GM10266 (cell line): ENCODE results near the gene EXOC6B.

Experiments
- DNase-seq: peaks from one replicate; pipeline ENCODE4 v3.0.0; 2012; ENCODE audit errors: extremely low spot score
- TF ChIP-seq, protein P1 (sequence below): IDR thresholded peaks from 2 replicates; pipeline ENCODE4 v1.5.1; 2012; ENCODE audit warnings: mild to moderate bottlenecking, low read depth; ENCODE audit not compliant: control insufficient read depth, insufficient read depth; ENCODE audit errors: missing control alignments

The EXOC6B gene

DNA sequence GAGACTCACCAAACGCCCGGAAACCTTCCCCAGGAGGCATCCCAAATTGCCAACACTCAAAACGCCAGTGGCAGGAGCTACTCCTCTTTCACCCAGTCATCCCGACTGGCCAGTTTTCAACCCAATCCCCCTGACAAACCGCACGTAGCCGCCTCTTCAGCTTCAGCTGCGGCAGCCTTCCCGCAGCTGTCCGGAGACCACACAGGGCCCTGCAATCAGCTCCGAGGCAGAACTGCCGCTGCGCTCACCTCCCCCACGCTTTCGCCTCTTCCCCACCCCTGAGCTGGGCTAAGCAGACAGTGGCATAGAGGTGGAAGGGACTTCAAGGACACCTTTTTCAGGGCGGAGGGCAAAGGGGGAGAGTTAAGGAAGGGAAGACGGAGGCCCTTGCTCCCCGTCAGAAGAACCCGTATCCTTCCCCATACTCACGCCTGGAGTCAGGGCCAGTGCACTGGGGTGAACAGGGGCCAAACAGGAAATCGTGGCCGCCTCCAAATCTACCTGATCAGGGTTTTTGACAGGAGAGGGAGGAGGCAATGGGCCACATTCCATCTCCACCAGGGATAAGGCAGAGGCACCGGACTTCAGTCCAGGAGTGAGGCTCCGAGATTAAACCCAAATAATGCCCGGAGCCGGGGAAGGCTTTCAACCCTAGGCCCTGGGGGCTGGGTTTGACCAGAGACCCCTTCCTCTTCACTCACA, 695.0 kb downstream of the EXOC6B start:
- DNase-seq, result no peak
- TF ChIP-seq, protein P1, sequence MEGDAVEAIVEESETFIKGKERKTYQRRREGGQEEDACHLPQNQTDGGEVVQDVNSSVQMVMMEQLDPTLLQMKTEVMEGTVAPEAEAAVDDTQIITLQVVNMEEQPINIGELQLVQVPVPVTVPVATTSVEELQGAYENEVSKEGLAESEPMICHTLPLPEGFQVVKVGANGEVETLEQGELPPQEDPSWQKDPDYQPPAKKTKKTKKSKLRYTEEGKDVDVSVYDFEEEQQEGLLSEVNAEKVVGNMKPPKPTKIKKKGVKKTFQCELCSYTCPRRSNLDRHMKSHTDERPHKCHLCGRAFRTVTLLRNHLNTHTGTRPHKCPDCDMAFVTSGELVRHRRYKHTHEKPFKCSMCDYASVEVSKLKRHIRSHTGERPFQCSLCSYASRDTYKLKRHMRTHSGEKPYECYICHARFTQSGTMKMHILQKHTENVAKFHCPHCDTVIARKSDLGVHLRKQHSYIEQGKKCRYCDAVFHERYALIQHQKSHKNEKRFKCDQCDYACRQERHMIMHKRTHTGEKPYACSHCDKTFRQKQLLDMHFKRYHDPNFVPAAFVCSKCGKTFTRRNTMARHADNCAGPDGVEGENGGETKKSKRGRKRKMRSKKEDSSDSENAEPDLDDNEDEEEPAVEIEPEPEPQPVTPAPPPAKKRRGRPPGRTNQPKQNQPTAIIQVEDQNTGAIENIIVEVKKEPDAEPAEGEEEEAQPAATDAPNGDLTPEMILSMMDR, result no peak

- TF ChIP-seq, protein P1, result no peak
- no peak for DNase-seq
These were observed 696.0 kb downstream of the EXOC6B start for GRCh38 chr2:72129681-72130340.

DNA sequence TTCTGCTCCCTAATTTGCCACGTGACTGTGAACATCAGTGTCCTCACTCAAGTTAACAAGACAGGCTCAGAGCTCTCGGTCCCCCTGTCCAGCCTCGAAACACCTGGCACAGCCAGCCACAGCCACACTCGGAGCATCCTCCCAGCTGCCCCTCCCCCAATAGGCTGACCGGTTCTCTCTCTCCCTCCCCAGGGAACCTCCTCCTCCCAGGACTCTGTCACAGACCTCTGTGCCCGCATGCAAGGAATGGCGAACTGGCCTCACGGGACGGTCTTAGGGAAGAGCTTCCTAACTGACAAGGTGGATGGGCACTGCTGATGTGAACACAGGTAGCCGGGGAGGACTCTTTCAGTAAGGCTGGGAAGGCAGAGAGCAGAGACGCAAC, 697.0 kb downstream of the EXOC6B start:
- no peak for DNase-seq
- TF ChIP-seq, protein P1, result no peak

DNA sequence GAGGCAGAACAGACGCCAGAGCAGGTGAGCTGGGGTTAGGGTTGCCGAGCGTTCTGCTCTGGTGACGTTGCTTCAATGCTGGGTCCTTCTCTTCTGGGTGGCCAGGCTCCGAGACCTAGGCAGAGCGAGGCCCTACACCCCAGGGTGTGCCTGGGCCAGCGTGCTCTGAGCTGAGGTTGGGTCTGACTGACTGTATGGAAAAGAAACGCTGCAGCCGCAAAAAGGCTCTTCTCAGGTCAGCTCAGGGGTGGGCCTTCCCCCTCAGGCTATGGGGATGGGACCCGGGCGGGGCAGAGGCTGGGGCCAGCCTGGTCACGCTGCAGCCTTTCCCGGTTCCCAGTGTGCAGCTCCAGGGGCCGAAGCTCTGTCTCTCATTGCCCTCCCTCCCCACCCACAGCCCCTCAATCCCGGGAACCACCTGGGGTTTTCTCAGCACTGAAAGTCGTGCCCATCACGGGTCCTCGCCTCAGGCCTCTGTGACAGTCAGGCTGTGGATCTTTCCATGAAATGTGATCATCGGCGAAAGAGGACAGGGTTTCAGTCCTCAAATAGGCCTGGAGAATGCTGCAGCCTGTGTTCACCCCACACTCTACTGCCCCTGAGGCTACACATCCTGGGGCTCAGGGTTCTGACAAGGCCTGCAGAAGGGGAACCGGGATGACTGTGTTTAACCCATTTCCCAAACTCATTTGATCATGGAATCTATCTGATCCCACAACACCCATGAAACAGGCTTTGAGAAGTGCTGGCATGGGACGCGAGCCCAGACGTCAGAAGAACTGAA, 697.6 kb downstream of the EXOC6B start:
- TF ChIP-seq, protein P1, result no peak

DNA sequence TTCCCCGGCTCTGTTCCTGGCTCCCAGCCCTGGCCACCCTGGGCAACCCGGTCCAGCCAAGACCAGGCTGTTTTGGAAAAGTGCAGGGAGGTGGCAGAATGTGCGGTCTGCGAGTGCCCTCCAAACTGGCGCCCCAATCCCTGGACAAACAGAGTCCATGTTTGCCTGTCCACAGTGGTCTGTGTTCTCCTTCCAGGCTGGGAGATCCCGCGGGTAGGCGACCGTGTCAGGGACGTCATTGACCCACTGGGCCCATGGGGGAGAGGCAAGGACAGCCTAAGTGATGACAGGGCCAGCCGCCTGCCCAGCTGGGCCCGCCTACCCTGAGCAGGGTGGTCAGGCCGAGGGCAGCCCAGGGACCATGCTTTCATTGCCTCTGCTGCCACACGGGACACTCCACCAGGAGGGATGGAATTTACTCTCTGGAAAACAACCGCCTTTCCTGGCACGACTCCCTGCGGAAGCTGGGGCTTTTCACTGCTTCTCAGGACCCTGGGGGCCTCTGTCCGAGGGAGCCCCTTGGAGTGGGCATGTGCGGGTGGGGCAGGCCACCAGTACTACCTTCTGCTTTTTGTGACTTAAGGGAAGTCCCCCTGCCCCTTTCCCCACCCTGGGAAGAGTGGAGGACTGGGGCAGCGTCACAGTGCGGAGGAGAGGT, 698.3 kb downstream of the EXOC6B start:
- DNase-seq, result no peak
- TF ChIP-seq, protein P1, result no peak

More for the DNA sequence above, 697.6 kb downstream of the EXOC6B start:
- no peak for DNase-seq

- TF ChIP-seq, protein P1, result no peak
- DNase-seq, result no peak
These were observed 699.4 kb downstream of the EXOC6B start for GRCh38 chr2:72126186-72127100.
